Sigmoid colon (tissue), 4 donors: ENCODE results near the gene FSTL4.

Experiments used
- EP300 ChIP-seq, 4 donors: sonication (generic); formaldehyde crosslinking; IDR thresholded peaks; one replicate each; pipeline ENCODE4 v1.6.1; 2017; ENCODE audit warnings: antibody characterized with exemption in 4 of 4
- POLR2A ChIP-seq, 2 donors: fragments of 450-650 bp; IDR thresholded peaks; one replicate each; pipeline ENCODE4 v1.6.1; 2016; ENCODE audit warnings: antibody characterized with exemption in 2 of 2, mild to moderate bottlenecking in 2 of 2, moderate library complexity in 2 of 2
- POLR2AphosphoS5 ChIP-seq, 4 donors: sonication (generic); formaldehyde crosslinking; IDR thresholded peaks; one replicate each; pipeline ENCODE4 v1.6.1; 2017; ENCODE audit warnings: antibody characterized with exemption in 4 of 4
- TF ChIP-seq, protein P1 (sequence below), 4 experiments: fragments of 450-650 bp in 3 of 4; fragments of 200-600 bp in 1 of 4; IDR thresholded peaks; one replicate each; pipeline ENCODE4 v1.5.1; 2016 to 2019; ENCODE audit warnings: antibody characterized with exemption in 4 of 4, mild to moderate bottlenecking in 3 of 4, moderate library complexity in 2 of 4

DNA sequence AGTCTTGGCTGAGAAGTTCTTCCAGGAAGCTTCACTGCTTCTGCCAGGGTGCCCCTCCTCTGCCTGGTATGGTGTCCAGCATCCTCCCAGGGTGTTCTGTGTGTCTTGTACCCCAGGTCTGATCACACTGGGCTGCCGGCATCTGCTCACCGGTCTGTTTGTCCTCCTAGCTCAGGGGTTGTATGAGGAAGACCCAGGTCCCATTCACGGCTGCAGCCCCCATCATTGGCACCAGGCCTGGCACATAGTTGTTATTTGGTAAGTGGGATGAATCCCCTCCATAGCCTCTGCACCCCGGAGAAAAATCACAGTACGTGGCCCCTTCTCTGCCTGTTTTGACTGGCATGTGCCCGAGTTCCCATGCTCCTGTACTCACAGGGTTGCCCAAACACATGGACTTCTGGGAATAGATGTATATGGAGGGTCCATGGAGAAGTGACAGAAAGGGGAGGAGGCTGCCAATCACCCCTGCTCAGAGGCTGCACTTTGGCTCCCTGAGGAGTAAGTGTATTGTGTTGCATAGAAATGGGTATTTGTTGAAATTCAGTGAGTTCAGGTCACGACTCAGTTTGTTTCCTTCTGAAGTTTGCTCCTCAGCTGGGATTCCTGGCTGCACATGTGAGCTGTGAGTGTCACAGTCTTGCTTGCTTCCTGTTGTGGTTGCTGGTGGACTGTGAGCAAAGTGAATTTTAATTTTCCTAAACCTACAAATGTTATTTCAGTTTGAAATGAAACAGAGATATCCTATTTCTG lies 464.4 kb downstream of the FSTL4 start:
- TF ChIP-seq, protein P1, sequence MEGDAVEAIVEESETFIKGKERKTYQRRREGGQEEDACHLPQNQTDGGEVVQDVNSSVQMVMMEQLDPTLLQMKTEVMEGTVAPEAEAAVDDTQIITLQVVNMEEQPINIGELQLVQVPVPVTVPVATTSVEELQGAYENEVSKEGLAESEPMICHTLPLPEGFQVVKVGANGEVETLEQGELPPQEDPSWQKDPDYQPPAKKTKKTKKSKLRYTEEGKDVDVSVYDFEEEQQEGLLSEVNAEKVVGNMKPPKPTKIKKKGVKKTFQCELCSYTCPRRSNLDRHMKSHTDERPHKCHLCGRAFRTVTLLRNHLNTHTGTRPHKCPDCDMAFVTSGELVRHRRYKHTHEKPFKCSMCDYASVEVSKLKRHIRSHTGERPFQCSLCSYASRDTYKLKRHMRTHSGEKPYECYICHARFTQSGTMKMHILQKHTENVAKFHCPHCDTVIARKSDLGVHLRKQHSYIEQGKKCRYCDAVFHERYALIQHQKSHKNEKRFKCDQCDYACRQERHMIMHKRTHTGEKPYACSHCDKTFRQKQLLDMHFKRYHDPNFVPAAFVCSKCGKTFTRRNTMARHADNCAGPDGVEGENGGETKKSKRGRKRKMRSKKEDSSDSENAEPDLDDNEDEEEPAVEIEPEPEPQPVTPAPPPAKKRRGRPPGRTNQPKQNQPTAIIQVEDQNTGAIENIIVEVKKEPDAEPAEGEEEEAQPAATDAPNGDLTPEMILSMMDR (IDR thresholded peaks at IDR 0.05) = no peak
- TF ChIP-seq POLR2AphosphoS5 (IDR thresholded peaks at IDR 0.05) (no peak), POLR2A (IDR thresholded peaks at IDR 0.05) (no peak), EP300 (IDR thresholded peaks at IDR 0.05) (no peak)
